HL-60/S4 treated with retinoic acid at 250 ng/mL for 4 days and 3 days (cell line): Measurements from ENCODE around the gene TPH2.

Source experiments
- in situ Hi-C: fragments of 300-500 bp; cut with MboI; formaldehyde crosslinking; loops from 2 replicates; pipeline ENCODE4 v1.7.0; 2022; ENCODE audit warnings: low sequenced_read_pairs

TPH2 gene

DNA sequence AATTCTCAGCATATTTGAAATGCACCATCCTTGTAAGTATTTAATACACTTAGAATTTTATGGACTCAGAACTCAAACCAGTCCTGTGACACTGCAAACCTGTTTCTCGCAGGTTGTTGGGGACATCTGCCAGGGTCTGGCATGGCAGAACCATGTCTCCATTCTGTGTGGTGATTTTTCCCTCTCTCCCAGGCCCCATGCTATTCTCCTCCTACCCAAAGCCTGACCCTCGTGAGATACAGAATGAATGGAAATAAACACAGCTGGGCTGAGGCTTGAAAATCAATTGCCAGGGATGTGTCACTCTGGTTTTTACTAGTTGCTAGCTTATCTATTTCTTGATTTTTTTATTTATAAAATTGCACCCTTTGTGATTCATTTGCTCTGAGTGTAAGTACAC is 19.8 kb downstream of the TPH2 start:
- in situ Hi-C loops: no loop called here

GRCh38 chr12:71958993-71959578 is 20.4 kb downstream of the TPH2 start:
- in situ Hi-C loops: no loop called here

DNA sequence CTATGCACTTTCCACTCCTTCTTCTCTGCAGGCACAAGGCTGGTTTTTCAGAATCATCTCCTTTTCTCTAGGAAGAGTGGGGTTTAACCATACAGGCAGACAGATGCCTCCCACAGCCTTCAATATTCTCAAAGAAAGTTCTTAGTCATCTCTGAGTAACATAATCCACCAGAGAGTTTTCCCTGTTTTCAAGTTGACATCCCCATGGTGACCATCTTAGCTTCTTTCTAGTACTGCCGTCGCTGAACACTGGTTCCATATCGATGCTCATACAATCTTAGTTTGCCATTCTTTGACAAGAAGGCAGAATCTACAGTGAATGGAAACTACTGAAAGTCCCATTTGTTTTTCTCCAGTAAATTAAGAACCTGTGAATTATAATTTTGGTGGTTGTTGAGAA is 28.6 kb downstream of the TPH2 start:
- in situ Hi-C loops: no loop called here

DNA sequence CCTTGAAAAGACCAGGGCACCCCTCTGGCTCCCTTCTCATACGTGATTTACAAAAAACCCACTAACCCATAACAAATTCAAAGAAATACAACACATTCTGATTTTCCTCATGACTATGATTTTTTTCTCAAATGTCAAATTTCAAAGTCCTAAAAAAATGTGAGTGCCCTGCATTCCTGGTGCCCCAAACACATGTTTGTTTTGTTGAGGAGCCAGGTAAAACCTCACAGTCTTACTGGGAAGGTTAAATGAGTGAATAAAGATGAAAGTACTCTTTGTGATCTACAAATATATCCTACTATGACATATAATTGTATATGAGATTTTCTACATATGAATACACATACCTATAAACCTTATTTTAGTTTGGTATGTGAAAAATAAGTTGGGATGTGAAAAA is 30.7 kb downstream of the TPH2 start:
- in situ Hi-C loops: no loop called here

DNA sequence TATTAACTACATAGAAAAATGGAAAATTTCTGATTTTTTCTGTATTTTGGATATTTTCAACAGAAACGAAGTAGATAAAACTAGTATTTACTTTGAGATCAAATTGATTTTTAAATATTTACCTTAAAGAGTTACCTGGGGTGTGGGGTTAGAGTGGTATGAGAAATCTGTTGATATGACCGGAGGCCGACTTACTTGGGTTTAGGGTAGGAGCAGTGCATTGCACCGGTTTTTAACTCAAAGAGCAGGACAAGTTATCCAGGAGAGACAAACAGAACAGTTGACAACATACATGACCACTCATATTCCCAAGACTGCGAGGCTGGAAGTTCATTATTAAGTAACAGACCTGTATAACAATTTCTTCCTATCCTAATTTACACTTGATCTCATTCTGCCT is 31.4 kb downstream of the TPH2 start:
- in situ Hi-C loops: no loop called here

- in situ Hi-C loops: no loop called here
Observed at GRCh38 chr12:71972441-71973074, 33.9 kb downstream of the TPH2 start.

- in situ Hi-C loops: no loop called here
Observed at GRCh38 chr12:71973687-71974086, 35.0 kb downstream of the TPH2 start.

DNA sequence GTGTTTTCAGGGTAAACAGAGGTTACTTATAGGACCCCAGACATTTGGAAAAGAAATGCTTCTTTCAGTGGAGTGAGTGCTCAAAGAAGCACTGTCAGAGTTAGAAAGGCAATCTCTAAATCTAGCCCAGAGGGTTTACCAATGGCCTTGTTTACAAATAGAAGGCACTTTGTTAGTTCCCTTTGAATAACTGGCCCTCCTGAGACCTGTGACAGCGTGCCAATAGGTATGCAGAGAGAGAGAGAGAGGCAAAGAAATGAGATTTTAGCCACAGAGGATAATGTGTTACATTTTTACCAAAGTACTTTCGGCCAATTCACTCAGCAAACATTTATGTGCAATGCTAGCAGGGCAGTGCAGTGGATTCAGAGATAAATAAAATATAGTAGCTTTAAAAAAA is 41.9 kb downstream of the TPH2 start:
- in situ Hi-C loops: no loop called here

DNA sequence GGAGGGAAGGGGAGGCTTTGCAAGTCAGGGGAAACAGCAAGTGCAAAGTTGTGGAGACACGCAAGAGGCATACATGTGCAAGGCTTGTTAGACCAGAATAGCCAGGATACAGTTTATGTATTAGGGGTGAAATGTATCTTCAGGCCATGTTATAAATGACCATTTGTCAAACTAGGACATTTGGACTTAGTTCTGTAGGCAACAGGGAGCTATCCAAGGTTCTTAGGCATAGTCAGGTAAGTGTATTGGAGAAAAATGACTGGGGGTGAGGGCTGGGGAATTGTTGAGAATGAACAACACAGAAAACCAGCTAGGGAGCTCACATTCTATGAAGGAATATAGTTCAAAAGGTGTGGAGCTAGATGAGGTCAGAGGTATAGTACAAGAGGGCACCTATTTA is 42.5 kb downstream of the TPH2 start:
- in situ Hi-C loops: no loop called here

DNA sequence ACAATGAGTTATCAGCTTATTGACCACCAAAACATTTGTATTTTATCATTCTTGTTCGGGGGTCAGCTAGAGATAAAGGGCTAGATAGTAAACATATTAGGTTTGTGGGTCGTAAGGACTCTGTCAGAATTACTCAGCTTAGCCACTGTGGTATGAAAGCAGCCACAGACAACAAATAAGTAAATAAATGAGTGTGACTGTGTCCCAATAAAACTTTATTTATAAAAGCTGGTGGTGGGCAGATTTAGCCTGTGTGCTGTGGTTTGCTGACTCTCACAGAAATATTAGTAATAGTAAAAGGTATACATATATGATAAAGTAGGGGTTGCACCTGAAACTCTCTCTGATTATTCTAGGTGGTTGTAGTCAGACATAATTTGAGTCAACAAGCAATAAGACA is 56.1 kb downstream of the TPH2 start:
- in situ Hi-C loops: no loop called here

GRCh38 chr12:71999795-72000194 is 61.1 kb downstream of the TPH2 start:
- in situ Hi-C loops: no loop called here

- in situ Hi-C loops: no loop called here
Observed at GRCh38 chr12:72000969-72001648, 62.5 kb downstream of the TPH2 start.

DNA sequence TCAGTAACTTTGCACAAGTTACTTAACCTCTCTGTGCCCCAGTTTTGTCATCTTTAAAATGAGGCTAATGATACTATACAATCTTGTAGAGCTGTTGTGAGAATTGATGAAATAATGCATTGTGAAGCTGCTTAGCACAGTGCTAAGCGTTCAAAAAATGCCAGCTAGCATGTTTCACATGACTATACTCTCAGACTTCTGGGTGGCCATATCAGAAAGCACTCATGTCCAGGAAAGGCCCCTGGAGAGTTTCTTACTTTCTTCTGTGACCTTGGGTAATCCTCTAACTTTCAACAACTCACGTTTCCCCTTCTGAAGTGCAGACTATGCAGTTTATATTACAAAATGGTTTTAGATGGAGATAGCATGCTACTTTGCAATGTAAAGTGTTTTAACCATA is 68.1 kb downstream of the TPH2 start:
- in situ Hi-C loops: no loop called here

GRCh38 chr12:72010356-72010755 is 71.7 kb downstream of the TPH2 start:
- in situ Hi-C loops: no loop called here

- in situ Hi-C loops: no loop called here
Observed at GRCh38 chr12:72011374-72011773, 72.7 kb downstream of the TPH2 start.

GRCh38 chr12:72012874-72013273 is 74.2 kb downstream of the TPH2 start:
- in situ Hi-C loops: no loop called here

- in situ Hi-C loops: no loop called here
Observed at GRCh38 chr12:72015895-72016294, 77.2 kb downstream of the TPH2 start.

DNA sequence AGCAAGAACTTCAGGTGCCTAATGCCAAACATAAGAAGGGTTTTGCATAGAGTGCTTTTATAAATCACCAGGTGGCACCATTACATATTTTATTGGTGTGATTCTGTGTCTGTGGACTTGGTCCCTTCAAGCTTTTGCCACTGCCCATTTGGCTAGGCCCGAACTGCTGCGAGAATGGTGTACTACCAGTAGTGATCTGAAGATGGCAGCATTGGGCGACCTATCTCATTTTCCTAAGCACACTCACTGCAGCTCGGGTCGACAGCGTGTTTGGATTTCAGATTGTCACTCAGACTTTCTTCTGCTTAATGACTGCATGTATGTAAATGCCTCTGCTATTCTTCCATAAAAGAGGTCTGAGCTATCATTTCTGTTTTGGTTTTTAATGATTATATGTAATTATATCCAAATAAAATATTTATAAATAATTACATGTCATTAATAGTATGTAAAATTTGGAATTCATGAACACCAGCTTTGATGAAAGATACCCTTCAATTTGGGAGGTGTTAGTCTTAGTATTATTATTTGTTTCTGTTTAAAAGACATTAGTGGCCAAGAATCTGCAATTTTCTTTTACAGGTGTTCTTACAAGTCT is 78.5 kb downstream of the TPH2 start:
- in situ Hi-C loops: no loop called here

DNA sequence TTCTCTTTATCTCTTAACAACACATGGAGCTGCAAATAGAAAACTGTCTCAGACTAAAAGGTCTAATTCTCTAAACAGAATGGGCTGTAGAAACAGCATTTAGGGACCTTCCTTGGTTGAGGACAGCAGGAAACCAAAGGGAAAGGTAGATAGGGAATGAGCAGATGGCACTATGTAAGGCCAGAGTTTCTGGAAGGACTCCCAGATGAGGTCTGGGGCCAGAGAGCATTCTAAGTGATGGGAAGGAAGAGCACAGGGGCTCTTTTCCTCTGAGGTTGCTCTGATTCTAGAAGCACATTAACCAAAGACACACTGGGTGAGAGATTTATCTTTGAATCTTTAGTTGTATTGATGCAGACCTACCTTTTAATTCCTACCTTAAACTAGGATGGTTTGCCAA is 79.4 kb downstream of the TPH2 start:
- in situ Hi-C loops: no loop called here

DNA sequence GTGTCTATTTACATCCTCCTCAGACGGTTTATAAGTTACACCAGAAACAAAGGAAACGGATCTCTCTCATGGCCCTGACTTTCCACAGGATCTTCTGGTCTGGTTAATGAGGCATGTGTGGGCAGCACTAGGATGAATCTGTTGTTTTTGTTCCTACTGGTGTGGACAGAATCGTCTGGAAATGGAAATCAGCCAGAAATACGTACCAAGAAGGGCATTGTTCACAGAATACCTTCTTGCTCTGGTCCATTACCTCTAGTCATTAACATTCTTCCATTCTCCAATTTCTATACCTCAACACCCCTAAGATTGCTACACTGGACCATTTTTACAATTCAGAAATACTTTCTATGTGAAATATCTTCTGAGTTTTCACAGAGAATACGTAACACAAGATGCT is 86.0 kb downstream of the TPH2 start:
- in situ Hi-C loops: no loop called here

DNA sequence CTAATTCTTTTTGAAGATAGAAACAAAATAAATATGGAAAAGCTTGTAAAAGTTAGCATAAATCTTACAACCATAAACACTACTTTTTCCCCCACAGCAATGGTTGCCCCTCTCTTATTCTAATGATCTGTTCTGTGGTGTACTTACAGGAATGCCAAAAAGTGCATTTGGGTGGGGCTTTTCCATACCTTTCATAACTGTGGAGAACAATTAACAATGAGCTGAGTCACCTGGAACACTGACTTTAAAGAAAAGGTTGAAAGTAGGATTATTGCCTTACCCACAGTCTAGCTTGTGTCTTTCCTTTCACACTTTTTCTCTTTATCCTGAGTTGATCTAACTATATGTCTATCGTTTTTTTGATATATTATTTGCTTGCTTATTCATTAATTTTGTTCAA is 86.9 kb downstream of the TPH2 start:
- in situ Hi-C loops: no loop called here

DNA sequence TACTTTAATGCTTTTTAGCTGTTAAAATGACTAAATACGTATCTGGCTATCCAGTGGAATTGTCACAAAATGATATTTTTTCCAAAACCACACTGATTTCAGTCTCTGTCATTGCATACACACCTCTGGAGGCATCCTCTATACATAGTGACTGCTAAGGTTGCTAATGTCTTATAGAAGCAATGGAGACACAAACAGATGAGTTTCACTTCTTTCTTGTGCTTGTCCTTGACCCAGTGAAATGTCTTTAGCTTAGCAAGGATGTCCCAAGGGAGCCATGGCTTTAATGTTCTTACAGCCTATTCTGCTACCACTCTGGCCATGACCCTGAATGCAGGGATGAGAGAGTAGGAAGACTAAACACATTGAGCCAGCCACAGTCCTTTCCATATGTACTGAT is 90.3 kb downstream of the TPH2 start:
- in situ Hi-C loops: no loop called here
